Measurements from ENCODE around the gene TTYH3. TPM values are rescaled to one million over a fixed set of nuclear protein-coding genes. Genes with fewer than 3 reads are reported as not detected.
A peak's percentile ranks its signal among the peaks of the same experiment; 100 is the strongest.

The TTYH3 gene
- total RNA-seq, 1 donor from 2014 or later: 166 TPM

GRCh38 chr7:2641406-2642393 lies 9.9 kb downstream of the TTYH3 start:
- peaks cover 13% of the 10 kb centered on the region for H3K4me1 Mint-ChIP-seq (ENCODE audit: unreplicated experiment)
- H3K27me3 Mint-ChIP-seq: no peaks in the 10 kb centered on the region
- H3K9me3 Mint-ChIP-seq: no peaks in the 10 kb centered on the region
- H3K36me3 Mint-ChIP-seq: no peaks in the 10 kb centered on the region
- no peak overlapping the region for H3K4me3 Mint-ChIP-seq
- no peak for TF ChIP-seq CTCF (conservative IDR thresholded peaks at IDR 0.05)
- H3K27ac Mint-ChIP-seq: peak overlapping the region; percentile 26
- DNase-seq (ENCODE audit: extremely low spot score, unreplicated experiment): no peak

DNA sequence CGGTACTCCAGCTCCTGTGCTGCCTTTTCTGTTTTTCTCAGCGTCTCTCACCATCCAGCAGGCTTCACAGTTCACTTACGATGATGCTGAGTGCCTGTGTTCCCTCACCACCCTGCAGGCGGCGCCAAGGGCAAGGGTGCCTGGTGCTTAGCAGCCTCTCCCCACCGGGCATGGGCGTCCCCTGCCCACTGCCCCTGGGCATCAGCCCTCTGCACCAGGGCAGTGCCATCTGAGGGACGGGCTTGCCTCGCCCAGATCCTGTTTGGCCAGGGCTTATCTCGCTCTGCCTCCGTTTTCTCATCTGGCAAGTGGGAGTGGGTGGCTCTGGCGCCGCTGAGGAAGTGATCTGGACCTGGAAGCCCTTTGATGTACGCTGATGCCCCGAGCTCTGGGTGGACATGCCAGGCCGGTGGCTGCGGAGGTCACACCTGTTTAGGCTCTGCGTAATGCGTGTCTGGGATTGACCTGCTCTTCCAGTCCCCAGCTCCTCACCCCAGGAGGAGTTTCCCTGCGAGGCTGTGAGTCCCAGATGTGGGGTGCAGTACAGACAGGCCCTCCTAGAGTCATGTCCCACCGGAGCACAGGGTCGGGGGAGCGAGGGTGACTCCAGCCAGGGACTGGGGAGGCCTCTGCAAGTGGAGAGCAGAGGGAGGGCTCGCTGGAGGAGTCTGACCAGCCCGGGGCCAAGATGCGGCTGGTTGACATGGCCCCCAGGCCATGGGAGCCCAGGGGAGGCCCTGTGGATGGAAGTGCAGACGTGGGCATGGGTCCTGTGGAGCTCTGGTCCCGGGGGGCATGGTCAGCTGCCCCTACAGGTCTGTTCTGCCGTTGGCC lies 11.8 kb downstream of the TTYH3 start:
- H3K27ac Mint-ChIP-seq: no peak overlapping the region
- peak; percentile 31 for TF ChIP-seq CTCF (conservative IDR thresholded peaks at IDR 0.05)
- H3K4me1 Mint-ChIP-seq (ENCODE audit: unreplicated experiment): peaks cover 12% of the 10 kb centered on the region
- no peaks in the 10 kb centered on the region for H3K36me3 Mint-ChIP-seq
- H3K4me3 Mint-ChIP-seq: no peak overlapping the region
- no peaks in the 10 kb centered on the region for H3K9me3 Mint-ChIP-seq
- H3K27me3 Mint-ChIP-seq: no peaks in the 10 kb centered on the region
- no peak for DNase-seq (ENCODE audit: extremely low spot score, unreplicated experiment)

GRCh38 chr7:2644220-2644561 lies 12.4 kb downstream of the TTYH3 start:
- no peaks in the 10 kb centered on the region for H3K9me3 Mint-ChIP-seq
- peaks cover 12% of the 10 kb centered on the region for H3K4me1 Mint-ChIP-seq (ENCODE audit: unreplicated experiment)
- TF ChIP-seq CTCF (conservative IDR thresholded peaks at IDR 0.05): no peak
- H3K4me3 Mint-ChIP-seq: no peak overlapping the region
- DNase-seq (ENCODE audit: extremely low spot score, unreplicated experiment): no peak
- no peaks in the 10 kb centered on the region for H3K27me3 Mint-ChIP-seq
- H3K36me3 Mint-ChIP-seq: no peaks in the 10 kb centered on the region
- H3K27ac Mint-ChIP-seq: no peak overlapping the region

- Mint-ChIP-seq H3K27ac (peak overlapping the region; percentile 53), H3K4me3 (no peak overlapping the region), H3K4me1 (ENCODE audit: unreplicated experiment) (peaks cover 12% of the 10 kb centered on the region), H3K36me3 (no peaks in the 10 kb centered on the region), H3K27me3 (no peaks in the 10 kb centered on the region), H3K9me3 (no peaks in the 10 kb centered on the region)
- no peak for TF ChIP-seq CTCF (conservative IDR thresholded peaks at IDR 0.05)
- DNase-seq (ENCODE audit: extremely low spot score, unreplicated experiment): no peak
Measured at GRCh38 chr7:2644562-2645273, 12.9 kb downstream of the TTYH3 start.

DNA sequence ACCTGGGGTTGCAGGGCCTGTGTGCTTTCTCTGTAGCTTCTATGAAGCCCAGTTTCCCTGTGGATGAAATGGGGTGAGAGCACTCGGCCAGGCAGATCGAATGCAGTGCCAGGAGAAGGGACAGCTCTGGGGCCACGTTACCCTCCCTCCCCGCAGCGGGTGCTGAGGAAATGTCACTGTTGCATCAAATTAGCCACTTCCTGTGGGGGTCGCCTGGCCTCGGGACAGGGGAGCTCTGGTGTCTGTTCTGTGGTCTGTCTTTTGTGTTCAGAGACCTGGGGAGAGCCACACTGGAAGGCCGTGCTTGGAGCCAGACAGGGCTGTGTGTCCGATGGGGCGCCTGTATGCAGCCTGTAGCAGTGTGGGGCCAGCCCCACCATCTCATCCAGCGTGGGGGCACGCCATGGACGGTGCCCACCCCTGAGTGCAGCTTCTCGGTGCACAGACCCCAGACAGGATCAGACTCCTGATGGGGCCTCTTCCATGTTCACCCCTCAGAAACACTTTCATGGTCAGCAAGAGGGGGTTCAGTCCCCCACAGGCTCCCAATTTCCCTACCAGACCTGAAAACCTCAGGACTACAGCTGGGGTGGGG lies 13.6 kb downstream of the TTYH3 start:
- no peak for TF ChIP-seq CTCF (conservative IDR thresholded peaks at IDR 0.05)
- Mint-ChIP-seq H3K27me3 (no peaks in the 10 kb centered on the region), H3K36me3 (no peaks in the 10 kb centered on the region), H3K9me3 (no peaks in the 10 kb centered on the region), H3K27ac (peak overlapping the region; percentile 53), H3K4me3 (no peak overlapping the region), H3K4me1 (ENCODE audit: unreplicated experiment) (peaks cover 12% of the 10 kb centered on the region)
- DNase-seq (ENCODE audit: extremely low spot score, unreplicated experiment): no peak
